T-helper 2 cell (primary cell): ENCODE data around the gene GRHL1.
A peak's percentile ranks its signal among the peaks of the same experiment; 100 is the strongest.

Source experiments
- DNase-seq, 5 experiments: peaks; one replicate each; pipeline versions ENCODE4 v3.0.0 to v3.0.0-alpha.2; 2012 to 2022

GRHL1 gene

GRCh38 chr2:9972621-9973479 lies 21.4 kb downstream of the GRHL1 start:
- no peak for DNase-seq

- no peak for DNase-seq
Measured at GRCh38 chr2:9973690-9974089, 22.2 kb downstream of the GRHL1 start.

GRCh38 chr2:9974343-9974742 lies 22.9 kb downstream of the GRHL1 start:
- no peak for DNase-seq

- DNase-seq: no peak
Measured at GRCh38 chr2:9975328-9975727, 23.8 kb downstream of the GRHL1 start.

- no peak for DNase-seq
Measured at GRCh38 chr2:9975805-9976447, 24.4 kb downstream of the GRHL1 start.

- DNase-seq: peak in 1 of 5 experiments; percentile 43
Measured at GRCh38 chr2:9979977-9980376, 28.5 kb downstream of the GRHL1 start.

GRCh38 chr2:9980520-9980919 lies 29.0 kb downstream of the GRHL1 start:
- DNase-seq: no peak

GRCh38 chr2:9981655-9982054 lies 30.2 kb downstream of the GRHL1 start:
- DNase-seq: no peak

- DNase-seq: no peak
Measured at GRCh38 chr2:9982248-9982647, 30.8 kb downstream of the GRHL1 start.

- DNase-seq: no peak
Measured at GRCh38 chr2:9982891-9983290, 31.4 kb downstream of the GRHL1 start.

GRCh38 chr2:9983401-9984216 lies 32.1 kb downstream of the GRHL1 start:
- no peak for DNase-seq

- peak in 2 of 5 experiments; percentile 28 to 60 for DNase-seq
Measured at GRCh38 chr2:9984217-9984739, 32.8 kb downstream of the GRHL1 start.

GRCh38 chr2:9984871-9985480 lies 33.5 kb downstream of the GRHL1 start:
- DNase-seq: no peak

GRCh38 chr2:9985531-9986328 lies 34.2 kb downstream of the GRHL1 start:
- no peak for DNase-seq

- DNase-seq: no peak
Measured at GRCh38 chr2:9988320-9988719, 36.8 kb downstream of the GRHL1 start.

- no peak for DNase-seq
Measured at GRCh38 chr2:9990736-9991135, 39.2 kb downstream of the GRHL1 start.

- no peak for DNase-seq
Measured at GRCh38 chr2:9991221-9991620, 39.7 kb downstream of the GRHL1 start.

GRCh38 chr2:9991829-9992273 lies 40.4 kb downstream of the GRHL1 start:
- DNase-seq: no peak

GRCh38 chr2:9992427-9993187 lies 41.1 kb downstream of the GRHL1 start:
- DNase-seq: no peak

GRCh38 chr2:9993488-9994165 lies 42.1 kb downstream of the GRHL1 start:
- peak in 1 of 5 experiments; percentile 80 for DNase-seq
